Lung (tissue), 12 donors: ENCODE measurements around the gene ZFHX2. TPM values are rescaled to one million over a fixed set of nuclear protein-coding genes. Genes with fewer than 3 reads are reported as not detected.

ENCODE experiments used
- ATAC-seq: fragments of 200-7000 bp; cut with Tn5 transposase; one replicate; pipeline ENCODE4 v1.9.1; 2020; ENCODE audit warnings: moderate number of reproducible peaks; ENCODE audit not compliant: insufficient read depth, low FRiP score
- DNase-seq, 3 donors: peaks; one replicate each; pipeline ENCODE4 v3.0.0-alpha.2; 2013 to 2017
- H3K27ac ChIP-seq, 2 donors: one replicate each; pipeline ENCODE4 v1.5.1; 2013; ENCODE audit warnings: mild to moderate bottlenecking in 2 of 2, moderate library complexity in 2 of 2, control low read depth in 1 of 2, inconsistent platforms in 1 of 2, low read depth in 1 of 2, low read length in 1 of 2
- H3K27me3 ChIP-seq, 3 donors: one replicate each; pipeline ENCODE4 v1.5.1; 2013; ENCODE audit warnings: low read length in 2 of 3; ENCODE audit not compliant: control insufficient read depth in 3 of 3, insufficient read depth in 3 of 3
- H3K36me3 ChIP-seq, 4 donors: one replicate each; pipeline ENCODE4 v1.5.1; 2013; ENCODE audit warnings: low read length in 4 of 4, mild to moderate bottlenecking in 1 of 4, moderate library complexity in 1 of 4; ENCODE audit not compliant: control insufficient read depth in 4 of 4, insufficient read depth in 4 of 4
- H3K4me1 ChIP-seq, 5 donors: one replicate each; pipeline ENCODE4 v1.5.1; 2013; ENCODE audit warnings: low read length in 5 of 5, mild to moderate bottlenecking in 2 of 5, moderate library complexity in 1 of 5; ENCODE audit not compliant: control insufficient read depth in 5 of 5, insufficient read depth in 5 of 5
- H3K4me3 ChIP-seq: one replicate; pipeline ENCODE4 v1.5.1; 2013; ENCODE audit warnings: mild to moderate bottlenecking, control low read depth, moderate library complexity
- H3K9ac ChIP-seq, 2 donors: one replicate each; pipeline ENCODE4 v1.5.1; 2013; ENCODE audit warnings: low read length in 2 of 2, control low read depth in 1 of 2; ENCODE audit not compliant: insufficient read depth in 1 of 2
- H3K9me3 ChIP-seq, 4 donors: one replicate each; pipeline ENCODE4 v1.5.1; 2013; ENCODE audit warnings: low read length in 3 of 4, mild to moderate bottlenecking in 1 of 4, moderate library complexity in 1 of 4; ENCODE audit not compliant: control insufficient read depth in 4 of 4, insufficient read depth in 3 of 4
- WGBS, 2 donors: extraction: QIAGEN DNeasy Blood & Tissue Kit; methylation state at CpG; one replicate each; pipeline ENCODE4 v1.1.7; 2013; 5-methylcytosine and 5-hydroxymethylcytosine counted together
- polyA plus RNA-seq, 2 donors: library from polyadenylated mRNA; stranded (reverse); fragments of 200-250 nt; gene quantifications; one replicate each; pipeline ENCODE4 v1.2.1, GENCODE V29; 2013
- total RNA-seq, 2 donors: library from RNA; depleted of rRNA in 1 of 2; stranded (reverse); fragments of >200 nt in 1 of 2; gene quantifications; one replicate each; pipeline ENCODE4 v1.2.1, GENCODE V29; 2014 to 2021
- TF ChIP-seq, protein P1 (sequence below): IDR thresholded peaks from 2 replicates; pipeline ENCODE4 v1.5.1; 2012; ENCODE audit warnings: mild to moderate bottlenecking; ENCODE audit errors: control extremely low read depth, extremely low read depth
- donor health status: control.
- donor health status: control.
- donor health status: Bipolar disorder and iron deficiency.
- donor health status: healthy.
- donor health status: DM: yes; HTN: yes; CAD: no.

Gene ZFHX2
- total and polyA plus RNA-seq, 4 donors: 0.50 to 4.5 (median 0.75) TPM

- whole genome bisulfite sequencing, 2 donors: 26 to 58% methylated on average over 2 of the region's 2 CpGs
- DNase-seq (no peak), ATAC-seq (no peak)
- Histone ChIP-seq H3K9me3 (no peaks in the 10 kb centered on the region), H3K36me3 (peaks cover 0 to 20% (median 7%) of the 10 kb centered on the region in 4 donors), H3K4me1 (no peaks in the 10 kb centered on the region), H3K27ac (no peak overlapping the region), H3K4me3 (no peak overlapping the region), H3K9ac (no peak overlapping the region), H3K27me3 (no peaks in the 10 kb centered on the region)
- TF ChIP-seq, protein P1, sequence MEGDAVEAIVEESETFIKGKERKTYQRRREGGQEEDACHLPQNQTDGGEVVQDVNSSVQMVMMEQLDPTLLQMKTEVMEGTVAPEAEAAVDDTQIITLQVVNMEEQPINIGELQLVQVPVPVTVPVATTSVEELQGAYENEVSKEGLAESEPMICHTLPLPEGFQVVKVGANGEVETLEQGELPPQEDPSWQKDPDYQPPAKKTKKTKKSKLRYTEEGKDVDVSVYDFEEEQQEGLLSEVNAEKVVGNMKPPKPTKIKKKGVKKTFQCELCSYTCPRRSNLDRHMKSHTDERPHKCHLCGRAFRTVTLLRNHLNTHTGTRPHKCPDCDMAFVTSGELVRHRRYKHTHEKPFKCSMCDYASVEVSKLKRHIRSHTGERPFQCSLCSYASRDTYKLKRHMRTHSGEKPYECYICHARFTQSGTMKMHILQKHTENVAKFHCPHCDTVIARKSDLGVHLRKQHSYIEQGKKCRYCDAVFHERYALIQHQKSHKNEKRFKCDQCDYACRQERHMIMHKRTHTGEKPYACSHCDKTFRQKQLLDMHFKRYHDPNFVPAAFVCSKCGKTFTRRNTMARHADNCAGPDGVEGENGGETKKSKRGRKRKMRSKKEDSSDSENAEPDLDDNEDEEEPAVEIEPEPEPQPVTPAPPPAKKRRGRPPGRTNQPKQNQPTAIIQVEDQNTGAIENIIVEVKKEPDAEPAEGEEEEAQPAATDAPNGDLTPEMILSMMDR: no peak
Measured at GRCh38 chr14:23486036-23486435, 65.5 kb downstream of the ZFHX2 start.

GRCh38 chr14:23485326-23485725 lies 66.2 kb downstream of the ZFHX2 start:
- no peaks in the 10 kb centered on the region for H3K9me3 ChIP-seq
- no peak overlapping the region for H3K27ac ChIP-seq
- WGBS, 2 donors: 88 to 90% methylated on average over 4 of the region's 4 CpGs
- peaks cover 0 to 20% (median 7%) of the 10 kb centered on the region in 4 donors for H3K36me3 ChIP-seq
- H3K4me1 ChIP-seq: no peaks in the 10 kb centered on the region
- no peak overlapping the region for H3K4me3 ChIP-seq
- TF ChIP-seq, protein P1: no peak
- H3K27me3 ChIP-seq: no peaks in the 10 kb centered on the region
- DNase-seq (no peak), ATAC-seq (no peak)
- no peak overlapping the region for H3K9ac ChIP-seq

- Histone ChIP-seq H3K27ac (no peak overlapping the region), H3K4me1 (no peaks in the 10 kb centered on the region), H3K9me3 (no peaks in the 10 kb centered on the region), H3K27me3 (no peaks in the 10 kb centered on the region), H3K36me3 (peaks cover 0 to 24% (median 7%) of the 10 kb centered on the region in 4 donors), H3K4me3 (no peak overlapping the region), H3K9ac (no peak overlapping the region)
- no peak for DNase-seq
- TF ChIP-seq, protein P1: no peak
- no peak for ATAC-seq
- 64 to 72% methylated on average over 9 of the region's 9 CpGs for WGBS, 2 donors
Measured at GRCh38 chr14:23483236-23483854, 68.2 kb downstream of the ZFHX2 start.

DNA sequence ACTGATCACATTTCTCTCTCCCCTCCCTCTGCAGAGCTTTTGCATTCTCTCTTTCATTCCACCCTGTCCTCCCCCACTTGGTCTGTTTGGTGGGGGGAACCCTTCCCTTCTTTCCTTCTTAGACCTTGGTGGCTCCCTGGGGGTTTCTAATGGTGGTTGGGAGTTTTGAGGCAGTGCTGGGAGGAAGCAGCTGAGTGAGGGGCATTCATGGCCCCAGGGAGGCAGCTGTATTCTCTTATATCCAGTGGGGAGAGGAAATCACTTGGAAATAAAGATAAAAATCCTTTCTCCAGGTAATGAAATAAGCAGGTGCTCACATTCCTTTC lies 68.8 kb downstream of the ZFHX2 start:
- TF ChIP-seq, protein P1: no peak
- no peaks in the 10 kb centered on the region for H3K4me1 ChIP-seq
- H3K27me3 ChIP-seq: no peaks in the 10 kb centered on the region
- H3K9me3 ChIP-seq: no peaks in the 10 kb centered on the region
- H3K4me3 ChIP-seq: no peak overlapping the region
- H3K36me3 ChIP-seq: peaks cover 2 to 21% (median 10%) of the 10 kb centered on the region in 4 donors
- DNase-seq (no peak), ATAC-seq (no peak)
- H3K9ac ChIP-seq: no peak overlapping the region
- no peak overlapping the region for H3K27ac ChIP-seq
